ENCODE results near the gene MRPS34. TPM values are rescaled to one million over a fixed set of nuclear protein-coding genes. Genes with fewer than 3 reads are reported as not detected.

Gene MRPS34
- total RNA-seq, 1 donor from 2014 or later = 58.0 TPM

DNA sequence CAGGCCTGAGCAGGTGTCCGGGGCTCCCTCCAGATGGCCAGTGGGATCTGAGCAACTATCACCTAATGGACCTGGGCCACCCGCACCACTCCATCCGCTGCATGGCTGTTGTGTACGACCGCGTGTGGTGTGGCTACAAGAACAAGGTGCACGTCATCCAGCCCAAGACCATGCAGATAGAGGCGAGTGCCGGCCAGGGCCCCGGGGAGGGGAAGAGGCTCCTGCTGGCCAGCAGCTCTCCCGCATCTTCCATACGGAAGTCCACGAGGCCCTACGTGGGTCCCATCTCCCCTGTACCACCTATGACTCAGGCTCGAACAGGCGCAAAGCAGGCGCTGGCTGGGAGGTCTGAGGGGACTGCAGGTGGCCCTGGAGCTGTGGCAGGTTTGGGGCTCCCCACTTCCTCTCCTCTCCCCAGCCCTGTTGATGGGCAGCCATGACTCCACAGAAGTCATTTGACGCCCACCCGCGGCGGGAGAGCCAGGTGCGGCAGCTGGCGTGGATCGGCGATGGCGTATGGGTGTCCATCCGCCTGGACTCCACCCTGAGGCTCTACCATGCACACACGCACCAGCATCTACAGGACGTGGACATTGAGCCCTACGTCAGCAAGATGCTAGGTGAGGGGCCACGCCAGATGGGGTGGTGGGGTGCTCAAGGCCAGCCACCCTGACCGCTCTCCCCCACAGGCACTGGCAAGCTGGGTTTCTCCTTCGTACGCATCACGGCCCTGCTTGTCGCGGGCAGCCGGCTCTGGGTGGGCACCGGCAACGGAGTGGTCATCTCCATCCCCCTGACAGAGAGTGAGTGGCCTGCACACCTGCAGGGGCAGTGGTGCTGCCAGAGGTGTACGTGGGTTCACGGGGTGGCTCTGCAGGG lies 5.6 kb downstream of the MRPS34 start:
- DNase-seq (no peak), ATAC-seq (no peak)
- Histone ChIP-seq H3K27ac (no peak overlapping the region), H3K36me3 (peaks cover 74% of the 10 kb centered on the region), H3K9me3 (no peaks in the 10 kb centered on the region), H3K4me3 (no peak overlapping the region), H3K4me1 (peaks cover 19% of the 10 kb centered on the region), H3K27me3 (ENCODE audit: low read depth) (no peaks in the 10 kb centered on the region)
- TF ChIP-seq CTCF (IDR thresholded peaks at IDR 0.05) = no peak
- intact Hi-C loops (cut with DNase I) = no loop called here

GRCh38 chr16:1766701-1767100 lies 6.2 kb downstream of the MRPS34 start:
- DNase-seq = no peak
- Histone ChIP-seq H3K4me1 (peaks cover 12% of the 10 kb centered on the region), H3K27ac (no peak overlapping the region), H3K36me3 (peaks cover 81% of the 10 kb centered on the region), H3K4me3 (no peak overlapping the region), H3K9me3 (no peaks in the 10 kb centered on the region), H3K27me3 (ENCODE audit: low read depth) (no peaks in the 10 kb centered on the region)
- no peak for TF ChIP-seq CTCF (IDR thresholded peaks at IDR 0.05)
- intact Hi-C loops (cut with DNase I) = no loop called here
- no peak for ATAC-seq

DNA sequence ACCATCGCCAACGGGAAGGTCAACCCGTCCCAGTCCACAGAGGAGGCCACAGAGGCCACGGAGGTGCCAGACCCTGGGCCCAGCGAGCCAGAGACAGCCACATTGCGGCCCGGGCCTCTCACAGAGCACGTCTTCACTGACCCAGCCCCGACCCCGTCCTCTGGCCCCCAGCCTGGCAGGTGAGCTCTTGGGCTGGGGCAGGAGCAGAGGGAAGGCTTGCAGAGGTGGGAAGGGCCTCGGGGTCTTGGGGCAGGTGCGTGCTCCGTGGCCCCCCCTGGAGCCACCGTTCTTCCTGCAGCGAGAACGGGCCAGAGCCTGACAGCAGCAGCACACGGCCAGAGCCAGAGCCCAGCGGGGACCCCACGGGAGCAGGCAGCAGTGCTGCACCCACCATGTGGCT lies 6.7 kb downstream of the MRPS34 start:
- Histone ChIP-seq H3K4me3 (no peak overlapping the region), H3K27me3 (ENCODE audit: low read depth) (no peaks in the 10 kb centered on the region), H3K4me1 (peaks cover 12% of the 10 kb centered on the region), H3K9me3 (no peaks in the 10 kb centered on the region), H3K27ac (no peak overlapping the region), H3K36me3 (peaks cover 82% of the 10 kb centered on the region)
- no peak for TF ChIP-seq CTCF (IDR thresholded peaks at IDR 0.05)
- DNase-seq = no peak
- no peak for ATAC-seq
- intact Hi-C loops (cut with DNase I) = no loop called here

DNA sequence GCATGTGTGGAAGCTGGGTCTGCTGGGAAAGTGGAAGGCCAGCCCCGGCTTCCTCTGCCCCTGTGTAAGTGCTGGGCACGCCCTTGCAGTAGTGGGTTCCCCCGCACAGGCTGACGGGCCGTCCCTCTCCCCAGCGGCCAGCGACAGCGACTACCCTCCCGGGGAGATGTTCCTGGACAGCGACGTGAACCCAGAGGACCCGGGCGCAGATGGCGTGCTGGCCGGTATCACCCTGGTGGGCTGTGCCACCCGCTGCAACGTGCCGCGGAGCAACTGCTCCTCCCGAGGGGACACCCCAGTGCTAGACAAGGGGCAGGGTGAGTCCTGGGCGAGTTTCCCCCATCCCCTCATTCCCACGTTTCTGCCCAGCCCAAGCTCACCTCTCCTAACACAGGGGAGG lies 7.1 kb downstream of the MRPS34 start:
- Histone ChIP-seq H3K27ac (no peak overlapping the region), H3K9me3 (no peaks in the 10 kb centered on the region), H3K36me3 (peaks cover 86% of the 10 kb centered on the region), H3K27me3 (ENCODE audit: low read depth) (no peaks in the 10 kb centered on the region), H3K4me3 (no peak overlapping the region), H3K4me1 (peaks cover 12% of the 10 kb centered on the region)
- DNase-seq (no peak), ATAC-seq (no peak)
- intact Hi-C loops (cut with DNase I) = no loop called here
- TF ChIP-seq CTCF (IDR thresholded peaks at IDR 0.05) = no peak

DNA sequence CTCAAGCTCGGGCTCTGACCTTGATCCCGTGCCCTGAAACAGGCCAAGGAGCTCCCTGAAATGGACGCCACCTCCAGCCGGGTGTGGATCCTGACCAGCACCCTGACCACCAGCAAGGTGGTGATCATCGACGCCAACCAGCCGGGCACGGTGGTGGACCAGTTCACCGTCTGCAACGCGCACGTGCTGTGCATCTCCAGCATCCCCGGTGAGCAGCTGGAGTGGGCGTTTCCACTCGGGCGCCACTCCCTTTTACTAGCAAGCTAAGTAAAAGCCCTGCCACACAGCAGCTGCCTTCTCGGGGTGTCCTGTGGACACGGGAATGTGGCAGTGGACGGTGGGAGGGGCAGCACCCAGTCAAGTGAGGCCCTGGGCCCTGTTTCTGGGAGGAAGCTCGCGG lies 8.0 kb downstream of the MRPS34 start:
- intact Hi-C loops (cut with DNase I) = no loop called here
- Histone ChIP-seq H3K4me3 (no peak overlapping the region), H3K27me3 (ENCODE audit: low read depth) (no peaks in the 10 kb centered on the region), H3K27ac (no peak overlapping the region), H3K4me1 (peaks cover 3% of the 10 kb centered on the region), H3K36me3 (peaks cover 92% of the 10 kb centered on the region), H3K9me3 (no peaks in the 10 kb centered on the region)
- ATAC-seq = no peak
- DNase-seq = no peak
- TF ChIP-seq CTCF (IDR thresholded peaks at IDR 0.05) = no peak
